Measurements from ENCODE around the gene MAGEB5.

Gene MAGEB5

GRCh38 chrX:26254436-26254835 lies 38.5 kb downstream of the MAGEB5 start:
- H3K27ac ChIP-seq = no peak overlapping the region
- no peak for TF ChIP-seq CTCF (conservative IDR thresholded peaks at IDR 0.05)
- TF ChIP-seq ZFX (IDR thresholded peaks at IDR 0.05) = no peak

GRCh38 chrX:26262121-26262523 lies 46.2 kb downstream of the MAGEB5 start:
- H3K27ac ChIP-seq = no peak overlapping the region
- TF ChIP-seq ZFX (IDR thresholded peaks at IDR 0.05) = no peak
- no peak for TF ChIP-seq CTCF (conservative IDR thresholded peaks at IDR 0.05)

Data from C4-2B (cell line).